Subcutaneous adipose tissue (tissue), 4 donors: ENCODE data around the gene PTX4. TPM values are rescaled to one million over a fixed set of nuclear protein-coding genes. Genes with fewer than 3 reads are reported as not detected.

Source experiments
- total RNA-seq, 4 donors: library from RNA; depleted of rRNA; stranded (reverse); fragments of >200 nt; gene quantifications; one replicate each; pipeline ENCODE4 v1.1.0, GENCODE V29; 2016
- TF ChIP-seq, protein P1 (sequence below): fragments of 450-650 bp; IDR thresholded peaks from one replicate; pipeline ENCODE4 v1.5.1; 2016; ENCODE audit warnings: low read depth, mild to moderate bottlenecking, control low read depth, antibody characterized with exemption, moderate library complexity

PTX4 gene, protein sequence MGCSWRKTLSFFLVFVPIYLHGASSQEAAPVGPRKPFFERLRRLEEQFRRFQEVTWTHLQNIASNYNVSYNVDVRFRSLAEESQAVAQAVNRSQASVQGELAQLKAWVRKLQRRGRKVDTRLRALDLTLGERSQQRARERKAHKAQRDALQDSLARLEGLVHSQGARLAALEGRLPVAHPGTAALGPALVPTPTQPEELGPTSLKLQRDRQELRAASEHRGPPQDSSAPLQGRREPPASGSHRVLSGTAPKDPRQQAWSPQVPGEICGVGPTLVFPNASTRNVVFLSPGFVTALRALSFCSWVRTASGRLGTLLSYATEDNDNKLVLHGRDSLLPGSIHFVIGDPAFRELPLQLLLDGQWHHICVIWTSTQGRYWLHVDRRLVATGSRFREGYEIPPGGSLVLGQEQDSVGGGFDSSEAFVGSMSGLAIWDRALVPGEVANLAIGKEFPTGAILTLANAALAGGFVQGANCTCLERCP
- not detected for total RNA-seq

DNA sequence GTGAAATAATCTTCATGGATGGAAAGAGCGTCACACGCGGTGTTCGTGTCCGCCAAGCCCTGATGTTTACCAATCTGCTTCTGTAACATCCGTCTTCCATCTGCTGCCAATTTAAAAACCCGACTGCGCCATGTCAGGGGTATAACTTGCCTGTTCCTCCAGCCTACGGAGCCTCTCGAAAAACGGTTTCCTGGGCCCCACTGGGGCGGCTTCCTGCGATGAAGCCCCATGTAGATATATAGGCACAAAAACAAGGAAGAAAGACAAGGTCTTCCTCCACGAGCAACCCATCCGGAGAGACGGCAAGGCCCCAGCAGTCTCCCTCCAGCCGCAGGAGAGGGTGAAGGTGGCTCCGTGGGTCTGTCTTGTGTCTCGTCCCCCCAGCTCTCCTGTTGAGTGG, at the start of gene PTX4:
Gene PTX4 (minus strand): TSS at position 326 of the 400 bp plus-strand sequence. CDS start 35 bp downstream, at position 291.
- TF ChIP-seq, protein P1, sequence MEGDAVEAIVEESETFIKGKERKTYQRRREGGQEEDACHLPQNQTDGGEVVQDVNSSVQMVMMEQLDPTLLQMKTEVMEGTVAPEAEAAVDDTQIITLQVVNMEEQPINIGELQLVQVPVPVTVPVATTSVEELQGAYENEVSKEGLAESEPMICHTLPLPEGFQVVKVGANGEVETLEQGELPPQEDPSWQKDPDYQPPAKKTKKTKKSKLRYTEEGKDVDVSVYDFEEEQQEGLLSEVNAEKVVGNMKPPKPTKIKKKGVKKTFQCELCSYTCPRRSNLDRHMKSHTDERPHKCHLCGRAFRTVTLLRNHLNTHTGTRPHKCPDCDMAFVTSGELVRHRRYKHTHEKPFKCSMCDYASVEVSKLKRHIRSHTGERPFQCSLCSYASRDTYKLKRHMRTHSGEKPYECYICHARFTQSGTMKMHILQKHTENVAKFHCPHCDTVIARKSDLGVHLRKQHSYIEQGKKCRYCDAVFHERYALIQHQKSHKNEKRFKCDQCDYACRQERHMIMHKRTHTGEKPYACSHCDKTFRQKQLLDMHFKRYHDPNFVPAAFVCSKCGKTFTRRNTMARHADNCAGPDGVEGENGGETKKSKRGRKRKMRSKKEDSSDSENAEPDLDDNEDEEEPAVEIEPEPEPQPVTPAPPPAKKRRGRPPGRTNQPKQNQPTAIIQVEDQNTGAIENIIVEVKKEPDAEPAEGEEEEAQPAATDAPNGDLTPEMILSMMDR = no peak

DNA sequence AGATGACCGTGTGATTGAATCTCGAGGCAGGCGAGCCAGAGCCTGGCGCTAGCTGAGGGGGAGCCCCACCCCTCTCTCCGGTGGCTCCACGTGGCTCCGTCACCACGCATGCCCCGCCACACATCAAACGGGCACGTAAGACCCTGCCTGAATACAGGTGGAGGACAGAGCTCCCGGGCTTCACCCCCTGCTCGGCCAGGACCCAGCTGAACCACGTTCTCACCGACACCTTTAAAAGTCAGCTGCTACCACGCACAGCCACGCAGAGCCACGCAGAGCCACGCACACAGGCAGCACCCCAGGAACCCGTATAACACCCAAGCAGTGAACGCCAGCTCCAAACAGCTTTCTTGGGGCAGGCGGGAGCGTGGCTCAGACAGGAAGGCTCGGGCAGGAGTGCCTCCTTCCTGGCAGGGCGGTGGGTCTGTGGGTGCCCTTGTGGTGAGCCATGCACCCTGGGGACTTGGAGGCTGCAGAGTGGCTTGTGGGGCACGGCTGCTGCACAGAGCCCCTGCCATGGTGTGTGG, 49.1 kb upstream of the PTX4 start:
- TF ChIP-seq, protein P1 = no peak

DNA sequence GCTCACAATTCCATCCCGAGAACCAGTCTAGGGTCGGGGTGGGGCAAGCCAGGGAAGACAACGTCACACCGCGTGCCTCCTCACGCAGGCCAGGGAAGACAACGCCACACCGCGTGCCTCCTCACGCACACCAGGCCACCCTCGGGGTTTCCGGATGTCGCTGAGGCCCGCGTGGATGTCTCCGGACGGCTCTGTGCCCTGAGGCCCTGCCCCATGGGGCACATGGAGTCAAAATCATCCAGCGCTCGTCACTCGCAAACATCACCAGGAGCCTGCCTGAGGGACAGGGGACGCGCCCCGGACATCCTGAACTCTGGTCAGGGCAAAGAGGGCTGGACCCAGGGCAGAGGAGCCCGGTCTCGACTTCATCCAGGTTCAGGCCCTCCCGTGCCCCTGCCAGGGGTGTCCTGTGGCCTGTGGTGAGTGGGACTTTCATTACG, 48.4 kb upstream of the PTX4 start:
- TF ChIP-seq, protein P1 = no peak

DNA sequence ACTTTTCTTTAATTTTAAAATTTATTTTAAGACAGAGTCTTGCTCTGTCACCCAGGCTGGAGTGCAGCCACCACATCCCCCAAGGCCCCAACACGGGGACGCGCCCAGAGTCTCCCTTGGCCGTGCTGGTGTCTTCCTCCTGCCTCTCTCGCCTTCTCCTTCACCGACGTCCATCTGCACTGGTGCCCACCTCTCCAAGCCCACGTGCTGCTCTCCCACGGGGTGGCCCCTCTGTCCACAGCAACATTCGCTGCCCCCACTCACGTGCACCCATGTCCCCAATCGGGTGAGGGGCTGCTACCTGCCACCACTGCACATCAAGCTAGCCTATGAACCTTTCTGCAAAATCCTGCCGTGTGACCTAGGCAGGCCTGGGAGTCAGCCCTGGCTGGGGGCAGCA, 47.9 kb upstream of the PTX4 start:
- TF ChIP-seq, protein P1 = no peak

DNA sequence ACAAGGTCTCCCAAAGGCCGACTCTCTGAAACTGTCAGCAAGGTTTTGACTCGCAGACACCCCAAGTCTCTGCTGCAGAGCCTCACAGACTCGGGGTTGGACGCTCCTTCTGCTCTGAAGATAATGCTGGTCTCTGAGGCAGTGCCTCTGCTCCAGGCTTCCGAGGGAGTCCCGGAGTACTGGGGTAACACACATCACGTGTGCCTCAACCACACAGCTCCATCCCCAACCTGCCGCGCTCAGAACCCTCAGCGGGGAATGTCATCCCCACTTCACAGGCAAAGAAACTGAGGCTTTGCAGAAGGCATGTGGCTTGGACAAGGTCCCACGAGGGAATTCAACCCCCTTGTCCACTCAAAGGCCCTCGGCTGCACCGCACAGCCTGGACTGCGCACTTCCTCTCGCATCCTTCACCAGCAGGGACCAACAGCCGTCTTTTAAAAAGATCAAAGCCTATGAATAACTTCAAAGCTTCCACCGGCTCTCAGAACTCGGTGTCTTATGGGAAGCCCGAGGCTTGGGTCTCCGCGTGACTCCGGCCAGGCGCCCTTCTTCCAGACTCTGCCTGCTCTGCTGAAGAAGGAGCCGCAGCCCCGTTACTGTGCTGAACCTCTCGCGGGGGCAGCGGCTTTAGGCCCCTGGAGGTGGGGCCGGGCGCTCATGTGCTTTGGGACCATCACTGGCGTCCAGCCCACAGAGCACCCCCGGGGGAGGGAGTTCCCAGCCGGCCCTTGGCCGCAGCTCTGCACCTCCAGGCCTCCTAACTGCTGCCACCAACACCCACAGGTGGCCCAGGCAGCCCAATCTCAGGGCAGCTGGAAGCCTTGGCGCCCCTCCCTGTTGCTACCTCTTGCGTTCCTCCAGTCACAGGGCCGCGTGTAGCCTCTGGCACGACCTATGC, 46.9 kb upstream of the PTX4 start:
- TF ChIP-seq, protein P1 = no peak

DNA sequence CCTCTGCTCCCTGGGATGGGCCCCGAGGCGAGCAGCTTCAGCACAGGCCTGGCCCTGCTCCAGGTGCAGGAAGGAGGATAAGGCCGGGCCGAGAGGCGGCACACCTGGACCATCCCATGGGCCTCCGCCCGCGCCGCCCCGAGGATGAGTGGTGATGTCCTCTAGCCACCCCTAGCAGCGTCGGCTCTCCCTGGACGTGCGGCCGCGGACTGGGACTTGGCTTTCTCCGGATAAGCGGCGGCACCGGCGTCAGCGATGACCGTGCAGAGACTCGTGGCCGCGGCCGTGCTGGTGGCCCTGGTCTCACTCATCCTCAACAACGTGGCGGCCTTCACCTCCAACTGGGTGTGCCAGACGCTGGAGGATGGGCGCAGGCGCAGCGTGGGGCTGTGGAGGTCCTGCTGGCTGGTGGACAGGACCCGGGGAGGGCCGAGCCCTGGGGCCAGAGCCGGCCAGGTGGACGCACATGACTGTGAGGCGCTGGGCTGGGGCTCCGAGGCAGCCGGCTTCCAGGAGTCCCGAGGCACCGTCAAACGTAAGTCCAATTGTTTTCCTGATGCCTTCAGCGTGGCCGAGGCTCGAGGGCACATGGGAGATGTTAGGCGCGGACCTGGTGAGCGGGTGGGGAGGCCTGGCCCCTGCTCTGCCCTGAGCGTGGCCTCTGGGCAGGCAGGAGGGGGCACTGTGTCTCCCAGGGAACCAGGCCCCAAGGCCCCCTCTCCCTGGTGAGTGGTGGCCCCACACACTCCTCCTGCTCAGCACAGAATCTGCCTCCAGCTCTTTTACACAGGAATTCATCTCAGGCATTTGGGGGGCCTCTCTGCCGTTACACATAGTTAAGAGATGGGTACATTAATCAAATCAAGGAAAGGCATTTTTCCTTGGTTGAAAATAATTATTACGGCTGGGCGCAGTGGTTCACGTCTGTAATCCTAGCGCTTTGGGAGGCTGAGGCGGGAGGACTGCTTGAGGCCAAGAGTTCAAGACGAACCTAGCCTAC, 45.6 kb upstream of the PTX4 start:
- TF ChIP-seq, protein P1 = no peak
